DND-41 (cell line): ENCODE data around the gene CACNA1D.
A peak's percentile ranks its signal among the peaks of the same experiment; 100 is the strongest.

Source experiments
- ATAC-seq: fragments of 200-7000 bp; cut with Tn5 transposase; 3 replicates; pipeline ENCODE4 v1.9.1; 2021; ENCODE audit warnings: low read depth; ENCODE audit not compliant: insufficient read depth
- DNase-seq: peaks from one replicate; pipeline ENCODE4 v3.0.0-alpha.2; 2020
- H2AFZ ChIP-seq: 2 replicates; pipeline ENCODE4 v1.6.0; 2012; ENCODE audit warnings: low read depth, low read length
- H3K27ac ChIP-seq: 2 replicates; pipeline ENCODE4 v1.5.1; 2012; ENCODE audit warnings: low read length, inconsistent platforms
- H3K27me3 ChIP-seq: fragments of 200-600 bp; sonication (generic); 2 replicates; pipeline ENCODE4 v1.6.0; 2012; ENCODE audit warnings: low read length, mild to moderate bottlenecking, inconsistent platforms; ENCODE audit not compliant: insufficient read depth, poor library complexity
- H3K36me3 ChIP-seq: 2 replicates; pipeline ENCODE4 v1.5.1; 2012; ENCODE audit warnings: low read length, inconsistent platforms; ENCODE audit not compliant: insufficient read depth
- H3K4me1 ChIP-seq: 2 replicates; pipeline ENCODE4 v1.5.1; 2012; ENCODE audit warnings: mild to moderate bottlenecking, low read length; ENCODE audit not compliant: insufficient read depth
- H3K4me2 ChIP-seq: 2 replicates; pipeline ENCODE4 v1.6.0; 2012; ENCODE audit warnings: mild to moderate bottlenecking, moderate library complexity, low read length, inconsistent platforms; ENCODE audit not compliant: insufficient read depth
- H3K4me3 ChIP-seq, 2 experiments: fragments of 200-600 bp in 1 of 2; shearing (Covaris generic) in 1 of 2; 2 replicates each; pipeline ENCODE4 v1.5.1; 2012 to 2016; ENCODE audit warnings: inconsistent platforms in 2 of 2, low read length in 2 of 2, mild to moderate bottlenecking in 2 of 2, low read depth in 1 of 2, moderate library complexity in 1 of 2
- H3K79me2 ChIP-seq: 2 replicates; pipeline ENCODE4 v1.6.0; 2012; ENCODE audit warnings: low read length, inconsistent platforms; ENCODE audit not compliant: insufficient read depth
- H3K9ac ChIP-seq: 2 replicates; pipeline ENCODE4 v1.6.0; 2012; ENCODE audit warnings: low read depth, mild to moderate bottlenecking, inconsistent platforms, low read length, moderate library complexity
- H3K9me3 ChIP-seq: 2 replicates; pipeline ENCODE4 v1.5.1; 2012; ENCODE audit warnings: low read length, moderate library complexity, mild to moderate bottlenecking, inconsistent platforms; ENCODE audit not compliant: insufficient read depth, severe bottlenecking
- H4K20me1 ChIP-seq: 2 replicates; pipeline ENCODE4 v1.6.0; 2012; ENCODE audit warnings: low read length; ENCODE audit not compliant: insufficient read depth
- EZH2 ChIP-seq: IDR thresholded peaks from 3 replicates; pipeline ENCODE4 v1.6.1; 2012; ENCODE audit warnings: borderline replicate concordance, low read depth, mild to moderate bottlenecking, moderate library complexity, low read length, inconsistent platforms; ENCODE audit not compliant: severe bottlenecking
- TF ChIP-seq, protein P1 (sequence below): IDR thresholded peaks from 2 replicates; pipeline ENCODE4 v1.5.1; 2012; ENCODE audit warnings: borderline replicate concordance, low read length, moderate library complexity, mild to moderate bottlenecking; ENCODE audit not compliant: poor library complexity, severe bottlenecking; ENCODE audit errors: extremely low read depth

CACNA1D gene

DNA sequence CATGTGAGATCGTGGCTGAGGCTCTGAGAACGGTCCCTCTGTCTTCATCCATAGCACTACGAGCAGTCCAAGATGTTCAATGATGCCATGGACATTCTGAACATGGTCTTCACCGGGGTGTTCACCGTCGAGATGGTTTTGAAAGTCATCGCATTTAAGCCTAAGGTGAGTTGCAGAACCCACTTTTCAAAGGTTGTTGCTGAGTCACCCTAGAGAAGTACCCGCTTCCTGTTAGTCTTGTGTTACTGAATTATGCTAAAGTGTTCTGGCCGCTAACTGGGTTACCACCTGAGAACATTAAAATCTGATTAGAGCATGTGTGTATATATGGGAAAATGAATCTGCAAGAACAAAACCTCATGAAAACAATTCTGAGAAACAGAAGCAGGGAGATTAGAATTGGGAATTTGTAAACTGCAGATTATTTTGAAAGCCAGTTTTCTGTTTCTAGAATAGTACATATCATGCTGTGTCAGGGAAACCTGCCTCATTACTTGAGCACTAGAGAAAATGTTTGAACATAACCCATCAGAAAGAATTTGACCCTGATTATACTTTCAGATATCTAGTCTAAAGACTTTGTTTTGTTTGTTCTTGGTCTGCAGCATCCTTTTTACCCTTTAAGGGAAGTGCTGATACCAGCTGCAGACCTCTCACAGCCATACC, 259.2 kb downstream of the CACNA1D start:
- H3K27me3 ChIP-seq = no peaks in the 10 kb centered on the region
- no peaks in the 10 kb centered on the region for H4K20me1 ChIP-seq
- H2AFZ ChIP-seq = 0 out of 2 replicates have a peak overlapping the region, but pooled peaks have one; percentile 4
- no peak overlapping the region for H3K27ac ChIP-seq
- H3K9ac ChIP-seq = no peak overlapping the region
- no peaks in the 10 kb centered on the region for H3K36me3 ChIP-seq
- DNase-seq (peak; percentile 33), ATAC-seq (peak; percentile 88)
- H3K4me3 ChIP-seq = no peak overlapping the region
- no peak for TF ChIP-seq EZH2
- TF ChIP-seq, protein P1, sequence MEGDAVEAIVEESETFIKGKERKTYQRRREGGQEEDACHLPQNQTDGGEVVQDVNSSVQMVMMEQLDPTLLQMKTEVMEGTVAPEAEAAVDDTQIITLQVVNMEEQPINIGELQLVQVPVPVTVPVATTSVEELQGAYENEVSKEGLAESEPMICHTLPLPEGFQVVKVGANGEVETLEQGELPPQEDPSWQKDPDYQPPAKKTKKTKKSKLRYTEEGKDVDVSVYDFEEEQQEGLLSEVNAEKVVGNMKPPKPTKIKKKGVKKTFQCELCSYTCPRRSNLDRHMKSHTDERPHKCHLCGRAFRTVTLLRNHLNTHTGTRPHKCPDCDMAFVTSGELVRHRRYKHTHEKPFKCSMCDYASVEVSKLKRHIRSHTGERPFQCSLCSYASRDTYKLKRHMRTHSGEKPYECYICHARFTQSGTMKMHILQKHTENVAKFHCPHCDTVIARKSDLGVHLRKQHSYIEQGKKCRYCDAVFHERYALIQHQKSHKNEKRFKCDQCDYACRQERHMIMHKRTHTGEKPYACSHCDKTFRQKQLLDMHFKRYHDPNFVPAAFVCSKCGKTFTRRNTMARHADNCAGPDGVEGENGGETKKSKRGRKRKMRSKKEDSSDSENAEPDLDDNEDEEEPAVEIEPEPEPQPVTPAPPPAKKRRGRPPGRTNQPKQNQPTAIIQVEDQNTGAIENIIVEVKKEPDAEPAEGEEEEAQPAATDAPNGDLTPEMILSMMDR = no peak
- no peaks in the 10 kb centered on the region for H3K9me3 ChIP-seq
- H3K4me1 ChIP-seq = peaks cover 16% of the 10 kb centered on the region
- 0 out of 2 replicates have a peak overlapping the region, but pooled peaks have one; percentile 19 for H3K4me2 ChIP-seq
- no peaks in the 10 kb centered on the region for H3K79me2 ChIP-seq

DNA sequence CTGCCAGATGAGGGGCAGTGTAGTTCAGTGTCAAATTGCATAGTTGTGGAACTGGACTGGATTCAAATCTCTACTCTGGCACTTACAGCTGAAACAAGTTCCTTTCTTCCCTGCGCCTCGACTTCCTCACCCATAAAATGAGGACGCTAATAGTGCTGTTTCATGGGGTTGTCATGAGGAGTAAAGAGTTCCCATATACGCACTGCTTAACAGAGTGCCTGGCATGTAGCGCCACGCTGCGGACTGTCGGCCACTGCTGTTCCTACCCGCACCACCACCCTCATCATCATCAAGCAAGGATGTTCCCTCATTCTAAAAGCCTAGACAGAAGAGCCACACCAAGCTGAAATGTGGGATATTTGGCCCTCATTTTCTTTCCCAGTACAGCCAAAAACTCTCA, 259.9 kb downstream of the CACNA1D start:
- no peak overlapping the region for H3K27ac ChIP-seq
- no peak for TF ChIP-seq EZH2
- TF ChIP-seq, protein P1 = no peak
- no peak overlapping the region for H3K9ac ChIP-seq
- H3K4me3 ChIP-seq = no peak overlapping the region
- no peak overlapping the region for H2AFZ ChIP-seq
- H3K79me2 ChIP-seq = no peaks in the 10 kb centered on the region
- H3K4me1 ChIP-seq = peaks cover 16% of the 10 kb centered on the region
- no peaks in the 10 kb centered on the region for H3K27me3 ChIP-seq
- DNase-seq (no peak), ATAC-seq (no peak; the same call in 2 of the 3 replicates)
- H3K36me3 ChIP-seq = no peaks in the 10 kb centered on the region
- no peaks in the 10 kb centered on the region for H4K20me1 ChIP-seq
- no peaks in the 10 kb centered on the region for H3K9me3 ChIP-seq
- H3K4me2 ChIP-seq = 0 out of 2 replicates have a peak overlapping the region, but pooled peaks have one; percentile 19

DNA sequence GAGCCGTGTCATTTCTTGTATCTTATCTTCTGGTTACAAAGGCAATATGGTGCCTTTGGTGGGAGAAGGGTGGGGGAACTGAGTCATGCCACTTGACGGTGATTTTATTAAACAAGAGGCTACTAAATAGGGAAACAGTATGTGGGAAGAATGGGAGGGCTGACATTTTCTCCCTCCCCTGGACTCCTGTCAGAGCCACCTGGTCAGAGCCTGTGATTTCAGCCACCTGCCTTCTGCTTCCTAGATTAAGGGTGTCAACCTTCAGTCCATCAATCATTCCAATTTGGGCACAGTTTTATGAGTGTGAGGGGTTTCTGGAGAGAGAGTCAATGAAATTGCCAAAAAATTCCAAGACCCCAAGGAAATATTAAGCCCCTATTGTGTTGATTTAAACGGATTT, 264.4 kb downstream of the CACNA1D start:
- H3K9ac ChIP-seq = no peak overlapping the region
- no peaks in the 10 kb centered on the region for H3K36me3 ChIP-seq
- no peak for ATAC-seq
- no peak for DNase-seq
- H3K27ac ChIP-seq = no peak overlapping the region
- no peak overlapping the region for H3K4me2 ChIP-seq
- no peak overlapping the region for H3K4me3 ChIP-seq
- TF ChIP-seq, protein P1 = no peak
- no peak for TF ChIP-seq EZH2
- no peaks in the 10 kb centered on the region for H3K27me3 ChIP-seq
- H3K4me1 ChIP-seq = peaks cover 8% of the 10 kb centered on the region
- no peaks in the 10 kb centered on the region for H3K79me2 ChIP-seq
- no peaks in the 10 kb centered on the region; the same call in 1 of the 2 replicates for H4K20me1 ChIP-seq
- no peaks in the 10 kb centered on the region for H3K9me3 ChIP-seq
- no peak overlapping the region for H2AFZ ChIP-seq
